ENCODE data around the gene SERPINB12. TPM values are rescaled to one million over a fixed set of nuclear protein-coding genes. Genes with fewer than 3 reads are reported as not detected.

SERPINB12 gene, protein sequence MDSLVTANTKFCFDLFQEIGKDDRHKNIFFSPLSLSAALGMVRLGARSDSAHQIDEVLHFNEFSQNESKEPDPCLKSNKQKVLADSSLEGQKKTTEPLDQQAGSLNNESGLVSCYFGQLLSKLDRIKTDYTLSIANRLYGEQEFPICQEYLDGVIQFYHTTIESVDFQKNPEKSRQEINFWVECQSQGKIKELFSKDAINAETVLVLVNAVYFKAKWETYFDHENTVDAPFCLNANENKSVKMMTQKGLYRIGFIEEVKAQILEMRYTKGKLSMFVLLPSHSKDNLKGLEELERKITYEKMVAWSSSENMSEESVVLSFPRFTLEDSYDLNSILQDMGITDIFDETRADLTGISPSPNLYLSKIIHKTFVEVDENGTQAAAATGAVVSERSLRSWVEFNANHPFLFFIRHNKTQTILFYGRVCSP
- total RNA-seq, result not detected
- long read RNA-seq, result 0 reads

DNA sequence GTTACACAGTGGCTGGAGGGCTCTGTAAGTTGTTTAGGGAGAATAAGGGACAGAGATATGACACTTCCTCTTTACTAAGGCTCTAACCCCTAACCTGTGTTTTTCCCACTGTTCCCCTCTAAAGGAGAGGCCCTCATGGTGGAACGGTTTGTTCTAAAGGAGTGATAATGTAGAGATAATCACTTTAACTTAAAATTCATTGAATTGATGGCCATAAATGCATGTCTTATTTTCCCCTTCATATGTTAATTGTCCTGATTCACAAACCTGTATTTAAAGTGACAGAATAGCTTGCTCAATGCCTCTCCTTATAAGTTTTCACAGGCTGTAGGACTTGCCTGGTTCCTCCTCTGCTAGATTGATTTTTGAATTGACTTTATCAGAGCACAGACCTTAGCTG lies at the start of gene SERPINB12:
Gene SERPINB12 (plus strand): TSS at position 301 of the 400 bp plus-strand sequence. CDS start 13,791 bp downstream, outside the sequence.
- ATAC-seq, result no peak
- intact Hi-C loops (cut with micrococcal nuclease), result no loop called here
- DNase-seq, result no peak

DNA sequence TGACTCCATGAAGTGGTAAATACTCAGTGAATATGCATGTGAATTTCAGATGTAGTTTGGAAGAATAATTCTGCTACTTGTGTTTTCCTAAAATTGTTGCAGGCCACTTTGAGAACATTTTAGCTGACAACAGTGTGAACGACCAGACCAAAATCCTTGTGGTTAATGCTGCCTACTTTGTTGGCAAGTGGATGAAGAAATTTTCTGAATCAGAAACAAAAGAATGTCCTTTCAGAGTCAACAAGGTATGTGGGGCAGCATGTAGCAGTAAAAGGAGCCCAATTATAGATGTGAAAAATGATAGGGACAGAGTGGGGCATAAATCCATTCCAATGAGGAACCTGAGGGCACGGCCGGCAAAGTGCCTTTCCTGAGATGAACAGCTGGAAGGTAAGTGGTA lies 49.3 kb upstream of the SERPINB12 start:
- ATAC-seq, result no peak
- intact Hi-C loops (cut with micrococcal nuclease), result no loop called here

GRCh38 chr18:63495675-63496074 lies 46.5 kb upstream of the SERPINB12 start:
- no peak for ATAC-seq
- no peak for DNase-seq
- intact Hi-C loops (cut with micrococcal nuclease), result no loop called here

More for the DNA sequence above, 49.3 kb upstream of the SERPINB12 start:
- DNase-seq, result no peak

- ATAC-seq (no peak), DNase-seq (no peak)
- intact Hi-C loops (cut with micrococcal nuclease), result no loop called here
These were observed 36.4 kb upstream of the SERPINB12 start for GRCh38 chr18:63505566-63506335.

DNA sequence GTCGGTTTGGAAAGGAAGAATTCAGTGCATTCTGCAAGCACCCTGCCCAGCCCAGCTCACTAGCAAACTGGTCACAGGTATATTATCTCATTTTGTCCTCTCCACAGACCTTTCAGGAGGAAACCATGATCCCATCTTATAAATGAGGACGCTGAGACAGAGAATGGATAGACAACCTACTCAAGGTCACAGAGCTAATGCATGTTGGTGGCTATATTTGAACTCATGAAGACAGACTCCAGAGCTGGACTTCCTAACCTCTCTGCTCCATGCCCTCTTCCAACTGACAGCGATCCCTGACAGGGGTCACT lies 35.9 kb upstream of the SERPINB12 start:
- no peak for DNase-seq
- intact Hi-C loops (cut with micrococcal nuclease), result no loop called here
- ATAC-seq, result no peak

GRCh38 chr18:63508596-63508995 lies 33.6 kb upstream of the SERPINB12 start:
- DNase-seq, result no peak
- intact Hi-C loops (cut with micrococcal nuclease), result no loop called here
- no peak for ATAC-seq

DNA sequence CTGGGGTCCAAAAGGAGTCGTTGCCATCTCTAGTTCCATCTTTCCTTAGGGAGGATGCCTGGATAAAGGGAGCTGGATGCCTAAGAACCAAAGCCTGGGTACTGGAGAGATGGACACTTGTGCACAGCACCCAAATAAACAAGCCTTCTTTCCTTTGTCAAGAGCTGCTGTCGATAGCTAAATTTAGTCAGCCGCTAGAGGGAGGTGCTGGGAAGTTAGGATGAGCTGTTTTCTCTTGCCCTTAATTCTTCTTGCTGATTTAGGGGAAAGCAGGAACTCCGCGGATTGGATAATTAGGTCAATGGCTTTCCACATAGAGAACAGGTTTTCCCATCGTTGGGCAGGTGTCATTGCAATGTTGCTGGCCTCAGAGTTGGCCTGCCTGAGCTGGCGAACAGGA lies 30.9 kb upstream of the SERPINB12 start:
- intact Hi-C loops (cut with micrococcal nuclease), result loop anchor here (10.0 kb wide), 1 partner anchor 334 kb away; no protein-coding TSS in a partner anchor
- ATAC-seq (peak; percentile 30), DNase-seq (no peak)

DNA sequence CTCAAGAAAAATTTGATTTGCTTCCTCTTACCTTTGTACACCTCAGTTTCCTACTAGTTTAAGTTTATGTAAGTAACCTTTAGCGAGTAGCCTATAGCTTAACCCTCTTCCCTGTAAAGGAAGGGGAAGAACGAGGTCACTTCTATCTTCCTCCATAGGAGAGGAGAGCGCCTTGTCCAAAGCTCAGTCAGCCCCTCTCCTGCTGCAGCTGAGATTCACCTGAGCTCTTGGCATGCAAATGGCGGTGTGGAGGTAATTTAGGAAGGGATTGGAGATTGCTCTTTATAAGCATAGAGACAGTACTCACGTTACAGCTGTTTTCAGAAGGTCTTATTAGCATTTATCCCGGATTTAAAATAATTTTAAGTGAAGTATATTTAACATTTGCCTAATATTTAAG lies 27.8 kb upstream of the SERPINB12 start:
- intact Hi-C loops (cut with micrococcal nuclease), result loop anchor here (10.0 kb wide), 1 partner anchor 330 kb away; no protein-coding TSS in a partner anchor
- ATAC-seq, result no peak
- DNase-seq, result no peak

DNA sequence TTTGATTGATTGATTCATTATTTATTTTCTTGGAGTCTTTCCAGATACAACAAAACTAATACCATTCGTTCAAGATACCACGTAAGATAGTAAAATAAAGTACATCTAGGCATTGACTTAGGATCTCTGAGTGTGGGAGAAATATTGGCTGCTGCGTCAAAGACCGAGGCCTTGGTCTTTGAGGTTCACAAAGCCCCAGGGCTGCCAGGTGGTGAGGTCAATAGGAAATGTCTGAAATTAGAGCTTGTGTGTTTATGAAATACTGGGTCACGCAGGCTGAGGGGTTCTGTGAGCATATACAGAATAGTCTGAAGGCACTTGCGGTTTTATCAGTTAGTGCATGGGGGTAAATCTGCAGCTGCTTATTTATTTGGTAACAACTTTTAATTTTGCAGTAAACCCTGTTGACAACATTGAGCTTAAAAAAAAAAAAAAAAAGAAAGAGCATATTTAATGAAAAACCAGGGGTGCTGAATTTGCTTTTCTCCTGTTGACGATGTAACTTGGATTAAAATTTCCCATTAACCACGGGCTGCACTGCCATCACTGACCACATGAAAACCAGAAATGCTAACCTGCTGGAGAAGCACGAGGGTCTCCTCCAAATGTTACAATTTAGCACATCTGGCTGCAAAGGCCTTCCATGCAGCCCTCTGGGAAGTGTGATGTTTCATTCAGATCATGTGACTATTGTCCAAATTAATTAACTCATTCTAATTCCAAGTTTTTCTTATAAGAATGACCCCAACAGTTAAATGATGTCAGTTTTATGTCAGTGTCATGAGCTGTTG lies 27.1 kb upstream of the SERPINB12 start:
- no peak for ATAC-seq
- DNase-seq, result no peak
- intact Hi-C loops (cut with micrococcal nuclease), result loop anchor here (5.0 to 10.0 kb wide), 2 partner anchors 330 to 422 kb away; no protein-coding TSS in a partner anchor

- ATAC-seq (no peak), DNase-seq (no peak)
- intact Hi-C loops (cut with micrococcal nuclease), result loop anchor here (5.0 to 10.0 kb wide), 2 partner anchors 329 to 422 kb away; no protein-coding TSS in a partner anchor
These were observed 26.4 kb upstream of the SERPINB12 start for GRCh38 chr18:63515801-63516200.

GRCh38 chr18:63518178-63519012 lies 23.8 kb upstream of the SERPINB12 start:
- DNase-seq (no peak), ATAC-seq (peak; percentile 80)
- intact Hi-C loops (cut with micrococcal nuclease), result loop anchor here (5.0 to 10.0 kb wide), 2 partner anchors 326 to 419 kb away; no protein-coding TSS in a partner anchor

GRCh38 chr18:63520053-63520685 lies 22.0 kb upstream of the SERPINB12 start:
- intact Hi-C loops (cut with micrococcal nuclease), result no loop called here
- DNase-seq (no peak), ATAC-seq (no peak)

DNA sequence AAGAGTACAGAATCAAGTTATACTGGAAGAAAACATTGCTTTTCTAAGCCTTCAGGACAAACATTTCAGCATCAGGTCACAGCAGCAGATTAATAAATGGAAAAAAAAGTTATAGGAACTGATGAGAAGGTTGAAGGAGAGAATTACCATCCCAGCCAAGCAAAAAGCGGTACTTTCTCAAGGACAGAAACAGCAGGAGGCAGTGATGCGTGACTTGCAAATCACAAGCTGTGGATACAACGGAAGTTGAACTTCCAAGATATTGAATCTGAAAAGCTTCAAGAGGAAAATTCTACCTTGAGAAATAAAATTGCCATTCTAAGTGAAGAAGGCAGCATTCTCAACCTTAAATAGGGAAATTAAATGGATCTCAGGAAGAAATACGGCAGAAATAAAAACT lies 18.5 kb upstream of the SERPINB12 start:
- no peak for DNase-seq
- intact Hi-C loops (cut with micrococcal nuclease), result no loop called here
- ATAC-seq, result no peak

- no peak for DNase-seq
- no peak for ATAC-seq
- intact Hi-C loops (cut with micrococcal nuclease), result no loop called here
These were observed 14.9 kb upstream of the SERPINB12 start for GRCh38 chr18:63527251-63527650.

GRCh38 chr18:63528863-63529492 lies 13.2 kb upstream of the SERPINB12 start:
- ATAC-seq, result no peak
- intact Hi-C loops (cut with micrococcal nuclease), result no loop called here
- DNase-seq, result no peak

DNA sequence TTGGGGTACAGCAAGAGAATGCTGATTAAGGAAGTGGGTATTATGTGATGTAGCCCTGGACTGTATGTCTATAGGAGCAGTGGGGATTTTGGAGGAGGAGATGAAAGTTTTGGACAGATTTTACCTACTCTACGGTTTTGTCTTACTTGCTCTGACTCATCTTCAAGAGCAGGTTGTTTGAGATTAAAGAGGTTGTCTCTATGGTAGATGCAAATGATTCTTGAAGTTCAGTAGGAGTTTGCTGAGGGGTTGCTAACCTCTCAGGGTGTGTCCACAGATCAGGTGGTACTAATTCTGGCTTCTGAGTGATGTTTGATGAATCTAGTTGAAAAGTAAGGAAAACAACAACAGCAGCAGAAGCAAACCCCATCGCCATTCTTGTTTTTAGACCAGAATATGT lies 9.7 kb upstream of the SERPINB12 start:
- DNase-seq, result no peak
- intact Hi-C loops (cut with micrococcal nuclease), result no loop called here
- no peak for ATAC-seq

DNA sequence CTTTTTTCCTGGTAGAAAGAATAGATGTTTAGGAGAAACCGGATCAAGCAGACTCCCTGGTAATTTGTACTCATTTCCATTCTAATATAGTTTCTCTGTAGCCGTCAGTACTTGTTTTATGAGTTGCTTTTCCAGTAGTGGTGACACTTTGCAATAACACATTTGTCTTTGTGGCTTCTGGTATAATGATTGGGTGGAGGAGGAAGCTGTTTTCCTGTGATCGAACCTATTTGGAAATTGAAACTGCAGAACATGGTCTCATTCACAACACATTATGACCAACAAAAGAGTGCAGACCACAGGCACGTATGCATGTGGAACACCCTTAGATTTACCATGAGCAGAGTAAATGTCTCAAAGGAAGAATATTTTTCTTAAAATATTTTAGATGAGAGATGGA lies 7.6 kb upstream of the SERPINB12 start:
- intact Hi-C loops (cut with micrococcal nuclease), result no loop called here
- no peak for ATAC-seq
- no peak for DNase-seq
